ENCODE results near the gene DOC2A. TPM values are rescaled to one million over a fixed set of nuclear protein-coding genes. Genes with fewer than 3 reads are reported as not detected.

The DOC2A gene
- total and polyA plus RNA-seq, 4 donors, result 0.09 to 0.22 (median 0.17) TPM; not detected in 1

DNA sequence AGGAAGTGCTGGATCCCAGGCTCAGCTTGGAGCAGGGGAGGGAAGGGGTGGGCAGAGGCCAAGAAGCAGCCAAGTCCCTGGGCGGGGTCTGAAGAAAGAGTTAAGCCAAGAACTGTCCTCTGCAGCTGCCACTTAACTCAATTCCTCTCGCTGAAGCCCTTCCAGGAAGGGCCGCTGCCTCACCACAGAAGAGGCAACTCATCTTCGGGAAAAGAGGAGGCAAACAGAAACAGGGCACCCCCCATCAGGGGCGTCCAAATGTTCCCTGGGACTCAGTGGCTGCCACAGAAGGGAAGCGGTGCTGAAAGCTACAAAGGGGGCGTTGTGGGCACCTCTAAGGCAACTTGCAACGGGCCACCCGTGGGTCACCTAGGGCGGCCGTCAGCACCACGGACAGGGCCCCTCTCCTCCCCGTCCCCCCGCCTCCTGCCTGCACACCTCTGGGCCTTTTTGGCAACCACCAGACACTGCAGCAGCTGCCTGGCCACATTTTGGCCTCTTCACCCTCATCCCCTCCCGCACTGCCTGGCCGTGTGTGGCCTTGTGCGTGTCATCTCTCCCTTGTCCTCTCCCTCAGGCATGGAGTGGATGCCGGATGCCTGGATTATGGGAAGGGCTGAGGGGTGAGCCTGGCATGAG lies 17.7 kb upstream of the DOC2A start:
- H3K27me3 ChIP-seq (ENCODE audit: control insufficient read depth in 4 of 4, insufficient read depth in 4 of 4, low read length in 3 of 4), result peaks cover 0 to 3% (median under 1%) of the 10 kb centered on the region in 4 donors
- no peak for DNase-seq (ENCODE audit: low spot score)
- no peak for TF ChIP-seq HNF4G (IDR thresholded peaks at IDR 0.05)
- TF ChIP-seq, protein P1, sequence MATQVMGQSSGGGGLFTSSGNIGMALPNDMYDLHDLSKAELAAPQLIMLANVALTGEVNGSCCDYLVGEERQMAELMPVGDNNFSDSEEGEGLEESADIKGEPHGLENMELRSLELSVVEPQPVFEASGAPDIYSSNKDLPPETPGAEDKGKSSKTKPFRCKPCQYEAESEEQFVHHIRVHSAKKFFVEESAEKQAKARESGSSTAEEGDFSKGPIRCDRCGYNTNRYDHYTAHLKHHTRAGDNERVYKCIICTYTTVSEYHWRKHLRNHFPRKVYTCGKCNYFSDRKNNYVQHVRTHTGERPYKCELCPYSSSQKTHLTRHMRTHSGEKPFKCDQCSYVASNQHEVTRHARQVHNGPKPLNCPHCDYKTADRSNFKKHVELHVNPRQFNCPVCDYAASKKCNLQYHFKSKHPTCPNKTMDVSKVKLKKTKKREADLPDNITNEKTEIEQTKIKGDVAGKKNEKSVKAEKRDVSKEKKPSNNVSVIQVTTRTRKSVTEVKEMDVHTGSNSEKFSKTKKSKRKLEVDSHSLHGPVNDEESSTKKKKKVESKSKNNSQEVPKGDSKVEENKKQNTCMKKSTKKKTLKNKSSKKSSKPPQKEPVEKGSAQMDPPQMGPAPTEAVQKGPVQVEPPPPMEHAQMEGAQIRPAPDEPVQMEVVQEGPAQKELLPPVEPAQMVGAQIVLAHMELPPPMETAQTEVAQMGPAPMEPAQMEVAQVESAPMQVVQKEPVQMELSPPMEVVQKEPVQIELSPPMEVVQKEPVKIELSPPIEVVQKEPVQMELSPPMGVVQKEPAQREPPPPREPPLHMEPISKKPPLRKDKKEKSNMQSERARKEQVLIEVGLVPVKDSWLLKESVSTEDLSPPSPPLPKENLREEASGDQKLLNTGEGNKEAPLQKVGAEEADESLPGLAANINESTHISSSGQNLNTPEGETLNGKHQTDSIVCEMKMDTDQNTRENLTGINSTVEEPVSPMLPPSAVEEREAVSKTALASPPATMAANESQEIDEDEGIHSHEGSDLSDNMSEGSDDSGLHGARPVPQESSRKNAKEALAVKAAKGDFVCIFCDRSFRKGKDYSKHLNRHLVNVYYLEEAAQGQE (IDR thresholded peaks at IDR 0.05), result peak; percentile 95
- 19% methylated on average over 18 of the region's 18 CpGs for WGBS
- H3K36me3 ChIP-seq (ENCODE audit: control insufficient read depth in 4 of 4, insufficient read depth in 3 of 4, low read depth in 1 of 4, low read length in 3 of 4), result no peaks in the 10 kb centered on the region
- H3K27ac ChIP-seq (ENCODE audit: low read depth in 1 of 2, low read length in 2 of 2), result no peak overlapping the region
- H3K9me3 ChIP-seq (ENCODE audit: control insufficient read depth in 4 of 4, low read length in 3 of 4), result no peaks in the 10 kb centered on the region
- H3K4me3 ChIP-seq (ENCODE audit: low read depth in 1 of 3, low read length in 3 of 3), result no peak overlapping the region
- H3K4me1 ChIP-seq (ENCODE audit: control insufficient read depth in 4 of 4, insufficient read depth in 4 of 4, low read length in 3 of 4), result no peaks in the 10 kb centered on the region
- no peak overlapping the region for H3K9ac ChIP-seq (ENCODE audit: low read depth in 1 of 2, low read length in 2 of 2)

DNA sequence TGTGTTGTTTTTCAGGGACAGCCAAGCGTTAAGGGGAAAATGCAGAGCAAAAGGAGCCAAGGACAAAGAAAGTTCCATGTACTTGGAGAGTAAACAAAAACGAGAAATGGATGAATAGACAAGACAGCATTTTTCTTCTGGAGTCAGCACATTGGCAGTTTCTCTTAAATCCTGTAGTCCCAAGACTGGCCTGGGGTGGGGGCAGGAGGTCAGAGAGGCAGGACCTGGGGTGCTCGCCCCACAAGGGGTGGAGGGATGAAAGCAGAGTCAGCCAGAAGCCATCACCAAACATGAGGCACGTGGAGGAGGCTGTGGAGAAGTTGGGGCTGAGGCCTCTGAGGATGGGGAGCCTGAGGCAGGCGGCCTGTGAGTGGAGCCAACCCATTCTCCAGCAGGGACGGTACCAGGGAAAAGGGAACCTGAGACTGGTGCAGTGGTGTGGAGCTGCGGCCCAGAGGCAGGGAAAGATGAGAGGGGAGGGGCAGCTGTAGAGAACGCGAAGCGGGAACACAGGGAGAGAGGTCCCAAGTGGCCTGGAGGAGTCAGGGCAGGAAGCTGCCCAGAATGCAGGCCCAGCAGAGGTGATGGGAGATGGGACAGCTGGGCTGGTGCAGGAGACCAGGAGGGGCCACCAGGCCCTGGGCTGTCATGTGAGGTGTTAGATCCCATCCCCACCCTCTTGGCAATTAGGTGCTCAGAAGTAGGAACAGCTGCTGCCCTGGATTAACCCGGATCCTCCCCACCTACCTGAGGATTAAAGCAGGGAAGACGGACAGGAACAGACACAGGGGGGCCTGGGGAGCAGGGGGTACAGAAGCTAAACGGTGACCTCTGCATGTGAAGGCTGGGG lies 17.0 kb upstream of the DOC2A start:
- no peak overlapping the region for H3K27ac ChIP-seq (ENCODE audit: low read depth in 1 of 2, low read length in 2 of 2)
- H3K4me1 ChIP-seq (ENCODE audit: control insufficient read depth in 4 of 4, insufficient read depth in 4 of 4, low read length in 3 of 4), result no peaks in the 10 kb centered on the region
- H3K36me3 ChIP-seq (ENCODE audit: control insufficient read depth in 4 of 4, insufficient read depth in 3 of 4, low read depth in 1 of 4, low read length in 3 of 4), result no peaks in the 10 kb centered on the region
- DNase-seq (ENCODE audit: low spot score), result no peak
- H3K4me3 ChIP-seq (ENCODE audit: low read depth in 1 of 3, low read length in 3 of 3), result no peak overlapping the region
- peaks cover 0 to 2% (median under 1%) of the 10 kb centered on the region in 4 donors for H3K27me3 ChIP-seq (ENCODE audit: control insufficient read depth in 4 of 4, insufficient read depth in 4 of 4, low read length in 3 of 4)
- H3K9me3 ChIP-seq (ENCODE audit: control insufficient read depth in 4 of 4, low read length in 3 of 4), result no peaks in the 10 kb centered on the region
- WGBS, result 52% methylated on average over 13 of the region's 13 CpGs
- H3K9ac ChIP-seq (ENCODE audit: low read depth in 1 of 2, low read length in 2 of 2), result no peak overlapping the region
- TF ChIP-seq JUND (IDR thresholded peaks at IDR 0.05) (no peak), RAD21 (IDR thresholded peaks at IDR 0.05) (no peak), EGR1 (IDR thresholded peaks at IDR 0.05; ENCODE audit: low read depth in 2 of 2) (no peak), NR2F2 (IDR thresholded peaks at IDR 0.05) (no peak), HNF4G (IDR thresholded peaks at IDR 0.05) (no peak), GABPA (IDR thresholded peaks at IDR 0.05 in 1 of 2, conservative IDR thresholded peaks at IDR 0.05 in 1 of 2) (no peak), FOXA1 (IDR thresholded peaks at IDR 0.05) (no peak), TAF1 (conservative IDR thresholded peaks at IDR 0.05) (no peak), FOXA2 (IDR thresholded peaks at IDR 0.05) (no peak), YY1 (IDR thresholded peaks at IDR 0.05) (no peak)
- TF ChIP-seq, protein P1 (IDR thresholded peaks at IDR 0.05), result no peak
- TF ChIP-seq, protein P2, sequence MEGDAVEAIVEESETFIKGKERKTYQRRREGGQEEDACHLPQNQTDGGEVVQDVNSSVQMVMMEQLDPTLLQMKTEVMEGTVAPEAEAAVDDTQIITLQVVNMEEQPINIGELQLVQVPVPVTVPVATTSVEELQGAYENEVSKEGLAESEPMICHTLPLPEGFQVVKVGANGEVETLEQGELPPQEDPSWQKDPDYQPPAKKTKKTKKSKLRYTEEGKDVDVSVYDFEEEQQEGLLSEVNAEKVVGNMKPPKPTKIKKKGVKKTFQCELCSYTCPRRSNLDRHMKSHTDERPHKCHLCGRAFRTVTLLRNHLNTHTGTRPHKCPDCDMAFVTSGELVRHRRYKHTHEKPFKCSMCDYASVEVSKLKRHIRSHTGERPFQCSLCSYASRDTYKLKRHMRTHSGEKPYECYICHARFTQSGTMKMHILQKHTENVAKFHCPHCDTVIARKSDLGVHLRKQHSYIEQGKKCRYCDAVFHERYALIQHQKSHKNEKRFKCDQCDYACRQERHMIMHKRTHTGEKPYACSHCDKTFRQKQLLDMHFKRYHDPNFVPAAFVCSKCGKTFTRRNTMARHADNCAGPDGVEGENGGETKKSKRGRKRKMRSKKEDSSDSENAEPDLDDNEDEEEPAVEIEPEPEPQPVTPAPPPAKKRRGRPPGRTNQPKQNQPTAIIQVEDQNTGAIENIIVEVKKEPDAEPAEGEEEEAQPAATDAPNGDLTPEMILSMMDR (IDR thresholded peaks at IDR 0.05; ENCODE audit: low read depth, low read length, missing input control), result no peak
- TF ChIP-seq, protein P3, sequence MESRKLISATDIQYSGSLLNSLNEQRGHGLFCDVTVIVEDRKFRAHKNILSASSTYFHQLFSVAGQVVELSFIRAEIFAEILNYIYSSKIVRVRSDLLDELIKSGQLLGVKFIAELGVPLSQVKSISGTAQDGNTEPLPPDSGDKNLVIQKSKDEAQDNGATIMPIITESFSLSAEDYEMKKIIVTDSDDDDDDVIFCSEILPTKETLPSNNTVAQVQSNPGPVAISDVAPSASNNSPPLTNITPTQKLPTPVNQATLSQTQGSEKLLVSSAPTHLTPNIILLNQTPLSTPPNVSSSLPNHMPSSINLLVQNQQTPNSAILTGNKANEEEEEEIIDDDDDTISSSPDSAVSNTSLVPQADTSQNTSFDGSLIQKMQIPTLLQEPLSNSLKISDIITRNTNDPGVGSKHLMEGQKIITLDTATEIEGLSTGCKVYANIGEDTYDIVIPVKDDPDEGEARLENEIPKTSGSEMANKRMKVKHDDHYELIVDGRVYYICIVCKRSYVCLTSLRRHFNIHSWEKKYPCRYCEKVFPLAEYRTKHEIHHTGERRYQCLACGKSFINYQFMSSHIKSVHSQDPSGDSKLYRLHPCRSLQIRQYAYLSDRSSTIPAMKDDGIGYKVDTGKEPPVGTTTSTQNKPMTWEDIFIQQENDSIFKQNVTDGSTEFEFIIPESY (IDR thresholded peaks at IDR 0.05), result no peak
